Fibroblast of villous mesenchyme (primary cell): ENCODE data around the gene UBE3C. TPM values are rescaled to one million over a fixed set of nuclear protein-coding genes. Genes with fewer than 3 reads are reported as not detected.

Experiments
- DNase-seq: peaks from one replicate; pipeline ENCODE4 v3.0.0-alpha.2; 2010; ENCODE audit warnings: low read depth
- H3K4me3 ChIP-seq: 2 replicates; pipeline ENCODE4 v1.5.1; 2011; ENCODE audit warnings: low read depth, mild to moderate bottlenecking, low read length
- total RNA-seq: library from RNA; depleted of rRNA; stranded (reverse); fragments of >200 nt; gene quantifications from 2 replicates; pipeline ENCODE4 v1.2.3, GENCODE V29; 2012
- TF ChIP-seq, protein P1 (sequence below): IDR thresholded peaks from 2 replicates; pipeline ENCODE4 v1.5.1; 2012; ENCODE audit warnings: low read depth, mild to moderate bottlenecking, low read length; ENCODE audit not compliant: insufficient read depth

Gene UBE3C
- total RNA-seq, 1 donor, result 150 TPM

DNA sequence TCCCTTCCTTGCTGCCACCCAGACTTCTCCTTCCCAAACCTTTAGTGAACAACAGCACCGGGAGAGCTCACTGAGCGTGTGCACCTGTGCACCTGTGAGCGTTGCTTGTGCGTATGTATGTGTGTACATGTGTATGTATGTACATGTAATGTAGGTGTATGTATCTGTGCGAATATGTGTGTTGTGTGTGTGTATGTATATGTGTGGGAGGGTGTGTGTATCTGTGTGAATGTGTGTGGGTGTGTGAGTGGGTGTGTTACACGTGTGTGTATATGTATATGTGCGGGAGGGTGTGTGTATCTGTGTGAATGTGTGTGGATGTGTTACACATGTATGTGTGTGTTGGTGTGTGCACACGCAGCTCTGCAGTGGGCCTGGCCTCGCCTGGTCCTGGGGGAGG lies 153.5 kb downstream of the UBE3C start:
- TF ChIP-seq, protein P1, sequence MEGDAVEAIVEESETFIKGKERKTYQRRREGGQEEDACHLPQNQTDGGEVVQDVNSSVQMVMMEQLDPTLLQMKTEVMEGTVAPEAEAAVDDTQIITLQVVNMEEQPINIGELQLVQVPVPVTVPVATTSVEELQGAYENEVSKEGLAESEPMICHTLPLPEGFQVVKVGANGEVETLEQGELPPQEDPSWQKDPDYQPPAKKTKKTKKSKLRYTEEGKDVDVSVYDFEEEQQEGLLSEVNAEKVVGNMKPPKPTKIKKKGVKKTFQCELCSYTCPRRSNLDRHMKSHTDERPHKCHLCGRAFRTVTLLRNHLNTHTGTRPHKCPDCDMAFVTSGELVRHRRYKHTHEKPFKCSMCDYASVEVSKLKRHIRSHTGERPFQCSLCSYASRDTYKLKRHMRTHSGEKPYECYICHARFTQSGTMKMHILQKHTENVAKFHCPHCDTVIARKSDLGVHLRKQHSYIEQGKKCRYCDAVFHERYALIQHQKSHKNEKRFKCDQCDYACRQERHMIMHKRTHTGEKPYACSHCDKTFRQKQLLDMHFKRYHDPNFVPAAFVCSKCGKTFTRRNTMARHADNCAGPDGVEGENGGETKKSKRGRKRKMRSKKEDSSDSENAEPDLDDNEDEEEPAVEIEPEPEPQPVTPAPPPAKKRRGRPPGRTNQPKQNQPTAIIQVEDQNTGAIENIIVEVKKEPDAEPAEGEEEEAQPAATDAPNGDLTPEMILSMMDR, result no peak
- DNase-seq, result no peak
- no peak overlapping the region for H3K4me3 ChIP-seq

- TF ChIP-seq, protein P1, result no peak
- DNase-seq, result no peak
- no peak overlapping the region for H3K4me3 ChIP-seq
These were observed 154.2 kb downstream of the UBE3C start for GRCh38 chr7:157292770-157293412.

- DNase-seq, result no peak
- TF ChIP-seq, protein P1, result no peak
- H3K4me3 ChIP-seq, result no peak overlapping the region
These were observed 154.7 kb downstream of the UBE3C start for GRCh38 chr7:157293413-157293788.

GRCh38 chr7:157294773-157295172 lies 156.0 kb downstream of the UBE3C start:
- DNase-seq, result no peak
- TF ChIP-seq, protein P1, result no peak
- no peak overlapping the region for H3K4me3 ChIP-seq

DNA sequence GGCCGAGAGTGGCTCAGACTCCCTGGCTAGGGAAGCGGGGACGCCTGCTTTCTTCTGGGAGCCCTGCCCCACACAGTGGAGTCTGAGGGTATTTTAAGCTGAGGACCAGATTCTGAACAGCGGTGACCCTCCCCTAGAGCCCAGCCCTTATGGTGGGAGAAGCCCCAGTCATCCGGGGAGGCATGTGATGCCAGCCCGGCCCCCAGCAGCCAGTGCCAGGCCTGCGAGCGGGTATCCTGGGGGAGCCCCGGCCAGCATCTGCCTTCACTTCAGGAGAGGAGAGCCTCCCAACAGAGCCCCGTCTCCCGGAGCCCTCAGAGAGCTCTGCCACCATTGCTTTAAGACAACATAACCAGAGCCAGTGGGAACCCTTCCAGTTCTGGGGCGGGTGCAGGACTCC lies 156.6 kb downstream of the UBE3C start:
- H3K4me3 ChIP-seq, result no peak overlapping the region
- DNase-seq, result no peak
- TF ChIP-seq, protein P1, result no peak

- no peak for DNase-seq
- H3K4me3 ChIP-seq, result no peak overlapping the region
- TF ChIP-seq, protein P1, result no peak
These were observed 158.5 kb downstream of the UBE3C start for GRCh38 chr7:157297185-157297584.

DNA sequence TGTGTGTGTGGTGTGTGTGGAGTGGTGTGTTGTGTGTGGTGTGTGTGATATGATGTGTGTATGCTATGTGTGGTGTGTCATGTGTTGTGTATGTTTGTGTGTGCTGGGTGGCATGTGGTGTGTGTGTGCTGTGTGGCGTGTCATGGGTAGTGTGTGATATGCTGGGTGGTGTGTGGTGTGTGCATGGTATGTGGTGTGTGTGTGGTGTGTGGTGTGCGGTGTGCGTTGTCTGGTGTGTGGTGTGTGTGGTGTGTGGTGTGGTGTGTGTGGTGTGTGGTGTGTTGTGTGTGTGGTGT lies 160.5 kb downstream of the UBE3C start:
- TF ChIP-seq, protein P1, result no peak
- no peak for DNase-seq
- no peak overlapping the region for H3K4me3 ChIP-seq
